ENCODE measurements around the gene DGLUCY.
"Not testable (repeated sequence)": the region's sequence is repeated elsewhere in the genome, so short reads cannot be mapped to it uniquely, and the experiment has no call there.

Gene DGLUCY

DNA sequence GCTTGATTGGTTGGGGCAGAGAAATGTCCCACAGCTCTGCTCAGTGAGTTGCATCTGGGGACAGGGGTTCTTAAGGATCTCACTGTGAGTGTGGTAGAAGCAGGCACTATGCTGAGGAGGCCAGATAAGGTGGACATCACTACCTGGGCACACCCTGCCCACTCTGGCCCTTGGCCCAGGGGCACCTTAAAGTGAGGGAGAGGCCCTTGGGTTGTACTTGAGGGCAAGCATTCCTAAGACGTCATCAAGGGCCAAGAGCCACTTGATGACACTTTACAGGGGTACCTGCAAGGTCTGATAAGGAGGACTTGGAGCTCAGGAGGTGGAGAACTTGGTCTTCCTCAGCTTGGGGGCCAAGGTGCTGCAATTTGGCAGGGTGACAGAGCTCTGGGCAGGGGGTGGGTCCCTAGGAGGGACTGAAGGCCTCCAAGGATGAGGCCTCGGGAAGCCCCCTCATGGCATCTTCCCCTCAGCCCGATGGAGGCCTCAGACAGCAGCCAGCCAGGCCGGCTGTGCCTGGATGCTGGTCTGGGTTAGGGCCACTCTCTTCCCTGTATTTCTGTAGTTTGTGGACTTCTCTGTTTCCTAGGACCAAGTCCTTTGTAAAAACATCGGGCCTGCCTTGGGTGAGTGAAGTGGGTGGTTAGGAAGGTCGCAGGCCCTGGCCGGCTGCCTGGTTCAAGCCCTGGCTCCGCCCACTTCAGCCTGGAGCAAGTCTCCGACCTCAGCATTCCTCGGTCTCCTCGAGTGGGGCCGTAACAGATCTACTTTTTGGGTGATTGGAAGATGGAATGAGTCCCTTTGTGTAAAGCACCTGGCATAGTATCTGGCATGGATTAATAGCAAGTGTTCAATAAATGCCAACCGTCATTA, 105.9 kb downstream of the DGLUCY start:
- no peak for DNase-seq (ENCODE audit: low read depth)
- TF ChIP-seq, protein P1, sequence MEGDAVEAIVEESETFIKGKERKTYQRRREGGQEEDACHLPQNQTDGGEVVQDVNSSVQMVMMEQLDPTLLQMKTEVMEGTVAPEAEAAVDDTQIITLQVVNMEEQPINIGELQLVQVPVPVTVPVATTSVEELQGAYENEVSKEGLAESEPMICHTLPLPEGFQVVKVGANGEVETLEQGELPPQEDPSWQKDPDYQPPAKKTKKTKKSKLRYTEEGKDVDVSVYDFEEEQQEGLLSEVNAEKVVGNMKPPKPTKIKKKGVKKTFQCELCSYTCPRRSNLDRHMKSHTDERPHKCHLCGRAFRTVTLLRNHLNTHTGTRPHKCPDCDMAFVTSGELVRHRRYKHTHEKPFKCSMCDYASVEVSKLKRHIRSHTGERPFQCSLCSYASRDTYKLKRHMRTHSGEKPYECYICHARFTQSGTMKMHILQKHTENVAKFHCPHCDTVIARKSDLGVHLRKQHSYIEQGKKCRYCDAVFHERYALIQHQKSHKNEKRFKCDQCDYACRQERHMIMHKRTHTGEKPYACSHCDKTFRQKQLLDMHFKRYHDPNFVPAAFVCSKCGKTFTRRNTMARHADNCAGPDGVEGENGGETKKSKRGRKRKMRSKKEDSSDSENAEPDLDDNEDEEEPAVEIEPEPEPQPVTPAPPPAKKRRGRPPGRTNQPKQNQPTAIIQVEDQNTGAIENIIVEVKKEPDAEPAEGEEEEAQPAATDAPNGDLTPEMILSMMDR (IDR thresholded peaks at IDR 0.05; ENCODE audit: low read depth, low read length, missing control alignments): no peak
- no peak overlapping the region for H3K4me3 ChIP-seq (ENCODE audit: low read depth, low read length)
- in situ Hi-C loops (cut with HindIII; ENCODE audit: low sequenced_read_pairs): loop anchor here (5.0 kb wide), 1 partner anchor 68 kb away; no protein-coding TSS in a partner anchor

DNA sequence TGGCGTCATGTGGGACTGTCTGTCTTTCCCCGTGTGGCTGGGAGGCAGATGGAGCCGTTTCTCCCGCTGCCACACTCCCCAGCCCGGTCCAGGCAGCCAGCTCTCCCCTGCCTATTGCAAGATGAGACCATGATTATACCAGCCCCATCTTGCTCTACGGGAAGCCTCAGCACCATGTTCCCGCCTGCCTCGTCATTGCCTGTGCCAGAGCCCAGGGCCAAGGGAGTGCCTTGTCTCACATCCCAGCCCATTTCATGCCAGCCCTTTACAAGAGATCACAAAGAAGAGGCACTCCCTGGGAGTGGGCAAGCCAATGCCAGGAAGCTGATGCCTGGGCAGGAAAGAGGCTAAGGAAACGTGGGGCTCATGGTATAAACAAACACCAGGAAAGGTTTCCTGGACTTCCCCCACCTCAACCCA, 106.7 kb downstream of the DGLUCY start:
- DNase-seq (ENCODE audit: low read depth): no peak
- in situ Hi-C loops (cut with HindIII; ENCODE audit: low sequenced_read_pairs): no loop called here
- no peak overlapping the region for H3K4me3 ChIP-seq (ENCODE audit: low read depth, low read length)
- TF ChIP-seq, protein P1 (IDR thresholded peaks at IDR 0.05; ENCODE audit: low read depth, low read length, missing control alignments): no peak

DNA sequence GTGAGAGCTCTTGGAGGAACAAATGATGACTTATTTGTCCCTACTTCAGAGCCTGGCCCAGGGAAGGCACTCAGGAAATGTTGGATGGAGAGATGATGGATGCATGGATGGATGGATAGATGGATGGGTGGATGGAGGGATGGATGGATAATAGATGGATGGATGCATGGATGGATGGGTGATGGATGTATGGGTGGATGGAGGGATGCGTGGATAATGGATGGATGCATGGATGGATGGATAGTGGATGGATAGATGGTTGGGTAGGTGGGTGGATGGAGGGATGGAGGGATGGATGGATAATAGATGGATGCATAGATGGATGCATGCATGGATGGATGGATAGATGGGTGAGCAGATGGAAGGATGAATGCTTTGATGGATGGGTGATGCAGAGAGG, 107.4 kb downstream of the DGLUCY start:
- in situ Hi-C loops (cut with HindIII; ENCODE audit: low sequenced_read_pairs): no loop called here
- no peak overlapping the region for H3K4me3 ChIP-seq (ENCODE audit: low read depth, low read length)
- TF ChIP-seq, protein P1 (IDR thresholded peaks at IDR 0.05; ENCODE audit: low read depth, low read length, missing control alignments): no peak

DNA sequence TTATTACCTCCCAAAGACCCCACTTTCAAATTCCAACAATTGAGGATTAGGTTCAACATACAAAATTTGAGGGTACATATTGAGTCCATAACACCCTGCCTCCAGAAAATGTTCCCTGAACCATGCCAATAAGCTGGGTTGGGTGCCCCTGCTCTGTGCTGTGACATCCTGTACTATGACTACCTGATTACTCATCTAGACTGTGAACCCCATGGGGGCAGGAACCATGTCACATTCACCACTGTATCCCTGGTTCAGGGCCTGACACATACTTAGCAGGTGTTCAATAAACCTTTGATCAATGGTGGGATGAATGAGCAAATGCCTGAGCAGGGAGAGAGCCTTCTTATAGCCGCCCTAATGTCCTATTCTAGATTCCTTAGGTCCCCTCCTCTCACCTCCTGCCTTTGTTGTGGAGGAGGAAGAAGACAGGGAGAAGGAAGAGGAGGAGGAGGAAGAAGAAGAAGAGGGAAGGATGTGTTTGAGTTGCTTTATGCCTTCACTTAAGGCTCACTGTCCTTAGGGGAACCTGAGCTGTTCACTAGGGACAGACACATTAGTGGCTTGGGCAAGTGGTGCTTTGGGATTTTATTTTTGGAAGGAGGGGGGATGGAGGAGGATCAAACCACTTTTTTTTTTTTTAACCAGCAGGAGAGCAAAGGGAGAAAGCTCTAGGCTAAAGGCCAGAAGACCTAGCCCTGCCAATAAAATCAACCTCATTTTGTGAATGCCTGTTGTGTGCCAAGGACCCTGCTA, 109.3 kb downstream of the DGLUCY start:
- TF ChIP-seq, protein P1 (IDR thresholded peaks at IDR 0.05; ENCODE audit: low read depth, low read length, missing control alignments): no peak
- no peak overlapping the region for H3K4me3 ChIP-seq (ENCODE audit: low read depth, low read length)
- in situ Hi-C loops (cut with HindIII; ENCODE audit: low sequenced_read_pairs): no loop called here
- DNase-seq (ENCODE audit: low read depth): no peak

More for the DNA sequence above, 107.4 kb downstream of the DGLUCY start:
- DNase-seq (ENCODE audit: low read depth): no peak

DNA sequence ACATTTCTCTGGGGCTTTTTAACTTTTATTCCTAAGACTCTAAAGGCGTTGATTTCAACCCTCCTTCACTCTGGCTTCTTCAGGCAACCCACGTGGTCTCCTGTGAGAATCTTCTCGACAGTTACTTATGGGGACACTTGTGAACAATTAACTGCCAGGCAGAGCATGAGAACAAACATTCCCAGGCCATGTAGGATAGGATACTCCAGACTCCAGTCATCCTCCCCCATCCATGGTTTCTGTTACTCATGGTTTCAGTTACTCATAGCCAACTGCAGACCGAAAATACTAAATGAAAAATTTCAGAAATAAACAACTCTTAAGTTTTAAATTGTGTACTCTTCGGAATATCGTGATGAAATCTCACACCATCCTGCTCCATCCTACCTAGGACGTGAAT, 111.2 kb downstream of the DGLUCY start:
- TF ChIP-seq, protein P1 (IDR thresholded peaks at IDR 0.05; ENCODE audit: low read depth, low read length, missing control alignments): no peak
- no peak overlapping the region for H3K4me3 ChIP-seq (ENCODE audit: low read depth, low read length)
- in situ Hi-C loops (cut with HindIII; ENCODE audit: low sequenced_read_pairs): no loop called here
- no peak for DNase-seq (ENCODE audit: low read depth)

DNA sequence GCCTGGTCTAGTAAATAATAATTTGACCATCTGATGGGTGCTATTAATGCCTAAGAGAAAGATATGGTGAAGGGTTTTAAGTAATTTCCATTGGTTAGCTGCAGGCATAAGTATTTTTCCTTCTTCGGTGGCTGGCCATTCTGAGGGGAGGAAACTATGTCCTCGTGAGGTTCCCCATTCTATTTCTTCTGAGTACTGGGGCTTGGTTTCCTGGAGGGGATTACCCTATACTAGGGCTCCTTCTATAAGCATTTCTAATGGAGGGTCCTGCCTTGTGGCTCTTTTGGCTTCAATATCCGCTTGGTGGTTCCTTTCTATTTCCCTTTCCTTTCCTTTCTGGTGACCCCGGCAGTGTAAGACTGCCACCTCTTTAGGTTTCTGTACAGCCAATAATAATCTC, 112.5 kb downstream of the DGLUCY start:
- H3K4me3 ChIP-seq (ENCODE audit: low read depth, low read length); DNase-seq (ENCODE audit: low read depth); in situ Hi-C loops (cut with HindIII; ENCODE audit: low sequenced_read_pairs): not testable (repeated sequence)

All from astrocyte of the cerebellum (primary cell).